ENCODE measurements around the gene NCAPD2. TPM values are rescaled to one million over a fixed set of nuclear protein-coding genes. Genes with fewer than 3 reads are reported as not detected.
"Not testable (repeated sequence)": the region's sequence is repeated elsewhere in the genome, so short reads cannot be mapped to it uniquely, and the experiment has no call there.

Gene NCAPD2
- total RNA-seq, 1 donor from 2014 or later: 74.8 TPM

DNA sequence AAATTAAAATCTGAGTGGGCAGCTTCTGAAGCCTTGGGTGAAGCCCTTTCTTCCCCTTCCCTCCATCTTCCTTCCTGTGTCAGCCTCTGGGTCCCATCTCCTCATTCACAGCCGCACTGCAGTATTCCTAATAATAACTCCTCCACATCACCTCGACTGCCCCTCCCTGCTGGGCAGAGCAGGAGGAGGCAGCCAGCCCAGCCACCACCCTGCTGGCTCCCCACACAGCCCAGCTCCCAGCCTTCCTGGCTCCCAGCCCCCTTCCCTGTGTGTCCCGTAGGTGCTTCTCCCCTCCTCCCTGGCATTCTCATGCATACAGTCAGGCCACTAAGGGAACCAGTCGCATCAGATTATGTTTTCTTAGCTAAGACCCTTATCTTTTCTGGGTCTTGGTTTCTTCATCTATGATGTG, 58.2 kb downstream of the NCAPD2 start:
- TF ChIP-seq, protein P1, sequence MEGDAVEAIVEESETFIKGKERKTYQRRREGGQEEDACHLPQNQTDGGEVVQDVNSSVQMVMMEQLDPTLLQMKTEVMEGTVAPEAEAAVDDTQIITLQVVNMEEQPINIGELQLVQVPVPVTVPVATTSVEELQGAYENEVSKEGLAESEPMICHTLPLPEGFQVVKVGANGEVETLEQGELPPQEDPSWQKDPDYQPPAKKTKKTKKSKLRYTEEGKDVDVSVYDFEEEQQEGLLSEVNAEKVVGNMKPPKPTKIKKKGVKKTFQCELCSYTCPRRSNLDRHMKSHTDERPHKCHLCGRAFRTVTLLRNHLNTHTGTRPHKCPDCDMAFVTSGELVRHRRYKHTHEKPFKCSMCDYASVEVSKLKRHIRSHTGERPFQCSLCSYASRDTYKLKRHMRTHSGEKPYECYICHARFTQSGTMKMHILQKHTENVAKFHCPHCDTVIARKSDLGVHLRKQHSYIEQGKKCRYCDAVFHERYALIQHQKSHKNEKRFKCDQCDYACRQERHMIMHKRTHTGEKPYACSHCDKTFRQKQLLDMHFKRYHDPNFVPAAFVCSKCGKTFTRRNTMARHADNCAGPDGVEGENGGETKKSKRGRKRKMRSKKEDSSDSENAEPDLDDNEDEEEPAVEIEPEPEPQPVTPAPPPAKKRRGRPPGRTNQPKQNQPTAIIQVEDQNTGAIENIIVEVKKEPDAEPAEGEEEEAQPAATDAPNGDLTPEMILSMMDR (conservative IDR thresholded peaks at IDR 0.05; ENCODE audit: low read depth, low read length): no peak
- no peak overlapping the region for H3K4me3 ChIP-seq (ENCODE audit: low read depth, low read length)
- DNase-seq (ENCODE audit: low read depth): no peak

DNA sequence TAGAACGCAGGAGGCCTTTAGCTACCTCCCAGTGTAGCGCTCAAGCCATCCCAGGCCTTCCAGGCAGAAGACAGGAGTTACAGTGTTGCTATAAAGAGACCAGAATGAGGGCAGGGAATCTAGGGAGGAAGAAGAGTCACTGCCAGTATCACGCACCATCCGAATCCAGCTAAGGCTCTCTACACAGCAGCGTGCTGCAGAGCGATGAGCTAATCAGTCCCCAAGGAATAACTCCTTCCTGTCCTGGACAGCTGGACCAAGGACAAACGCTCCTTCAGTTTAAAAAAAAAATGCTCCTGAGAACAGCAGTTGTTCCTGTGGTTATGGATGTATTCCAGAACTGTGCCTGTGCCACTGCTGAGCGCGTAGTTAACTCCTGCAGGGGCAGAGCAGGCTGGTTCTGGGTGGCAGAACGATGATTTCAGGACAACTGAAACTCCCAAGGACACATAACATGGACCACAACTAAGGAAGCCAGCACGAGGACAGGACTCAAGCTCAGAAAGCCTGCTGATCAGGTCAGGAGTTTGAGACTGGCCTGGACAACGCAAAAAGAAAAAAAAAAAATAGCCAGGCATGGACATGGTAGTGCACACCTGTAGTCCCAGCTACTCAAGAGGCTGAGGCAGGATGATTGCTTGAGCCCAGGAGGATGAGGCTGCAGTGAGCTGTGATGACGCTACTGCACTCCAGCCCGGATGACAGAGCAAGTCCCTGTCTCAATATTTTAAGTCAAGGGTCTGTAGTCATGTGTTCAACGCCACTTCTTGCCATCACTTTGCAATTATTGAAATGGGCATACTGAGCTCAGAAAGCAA, 59.4 kb downstream of the NCAPD2 start:
- no peak for DNase-seq (ENCODE audit: low read depth)
- TF ChIP-seq, protein P1 (conservative IDR thresholded peaks at IDR 0.05; ENCODE audit: low read depth, low read length): no peak
- H3K4me3 ChIP-seq (ENCODE audit: low read depth, low read length): no peak overlapping the region

DNA sequence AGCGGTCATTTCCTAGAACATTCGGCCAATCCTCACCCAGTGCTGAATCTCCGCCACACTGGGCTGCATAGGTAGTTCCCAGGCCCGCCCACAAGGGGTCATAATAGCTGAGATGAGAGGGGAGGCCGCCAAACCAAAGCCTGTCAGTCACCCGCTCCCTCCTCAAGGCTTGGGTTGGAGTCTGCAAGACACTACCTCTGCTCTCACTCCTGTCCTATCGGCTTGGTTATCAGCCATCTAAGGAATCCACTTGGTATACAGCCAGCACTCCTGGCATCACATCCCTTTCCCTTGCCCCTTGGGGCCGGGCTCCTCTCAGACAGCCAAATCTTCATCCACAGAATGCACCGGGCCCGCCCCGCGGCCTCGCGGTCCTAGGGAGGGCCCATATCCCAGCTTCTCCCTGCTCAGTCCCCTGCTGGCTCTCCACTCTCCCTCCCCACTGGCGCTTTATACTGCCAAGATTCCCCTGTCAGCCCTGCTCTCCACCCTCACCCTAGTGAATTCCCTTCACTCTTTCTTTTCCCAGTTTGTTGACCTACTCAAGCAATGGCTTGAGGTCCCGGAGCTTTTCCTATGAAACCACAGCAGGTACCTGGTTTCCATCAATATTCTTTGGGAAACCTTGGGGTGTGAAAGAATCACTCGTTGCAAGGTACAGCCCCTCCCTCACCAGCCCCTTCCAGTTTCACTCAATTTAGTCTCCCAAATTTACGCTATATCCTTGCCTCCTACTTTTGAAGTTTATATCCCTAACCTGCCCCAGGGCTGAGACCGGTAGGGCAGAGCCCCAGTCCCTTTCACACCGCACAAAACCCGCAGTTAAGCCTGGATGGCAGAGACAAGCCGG, 60.5 kb downstream of the NCAPD2 start:
- TF ChIP-seq, protein P1 (conservative IDR thresholded peaks at IDR 0.05; ENCODE audit: low read depth, low read length): peak; percentile 59
- no peak for DNase-seq (ENCODE audit: low read depth)
- H3K4me3 ChIP-seq (ENCODE audit: low read depth, low read length): peak overlapping the region; percentile 96

DNA sequence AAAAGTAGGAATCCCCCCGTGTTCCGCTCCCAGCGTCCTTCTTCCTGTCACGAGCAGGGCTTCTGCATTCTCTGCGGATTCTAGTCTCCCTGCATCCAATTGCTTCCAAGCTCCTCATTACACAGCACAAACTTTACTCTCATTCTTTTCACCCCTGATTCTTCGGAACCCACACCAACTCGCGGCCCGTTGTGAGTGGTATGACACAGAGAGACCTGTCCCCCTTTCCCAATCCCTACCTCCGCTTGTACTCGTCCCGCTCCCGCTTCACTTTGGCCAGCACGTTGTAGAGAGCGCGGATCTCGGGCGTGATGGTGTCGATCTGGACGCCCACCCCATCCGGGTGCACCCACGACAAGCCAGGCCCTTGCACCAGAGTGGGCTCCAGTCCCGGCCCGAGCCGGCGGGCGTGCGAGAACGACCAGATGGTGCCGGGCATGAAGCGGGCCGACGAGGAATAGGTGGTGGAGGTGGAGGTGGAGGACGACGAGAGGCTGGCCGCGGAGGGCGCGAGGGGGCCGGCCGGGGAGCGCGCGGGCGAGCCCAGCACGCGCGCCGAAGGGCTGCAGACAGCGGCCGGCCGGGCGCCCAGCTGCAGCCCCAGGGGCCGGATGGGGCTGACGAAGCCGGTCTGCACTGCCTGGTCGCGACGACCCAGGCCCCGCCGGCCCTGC, 61.3 kb downstream of the NCAPD2 start:
- TF ChIP-seq, protein P1 (conservative IDR thresholded peaks at IDR 0.05; ENCODE audit: low read depth, low read length): no peak
- H3K4me3 ChIP-seq (ENCODE audit: low read depth, low read length): peak overlapping the region; percentile 96
- DNase-seq (ENCODE audit: low read depth): no peak

DNA sequence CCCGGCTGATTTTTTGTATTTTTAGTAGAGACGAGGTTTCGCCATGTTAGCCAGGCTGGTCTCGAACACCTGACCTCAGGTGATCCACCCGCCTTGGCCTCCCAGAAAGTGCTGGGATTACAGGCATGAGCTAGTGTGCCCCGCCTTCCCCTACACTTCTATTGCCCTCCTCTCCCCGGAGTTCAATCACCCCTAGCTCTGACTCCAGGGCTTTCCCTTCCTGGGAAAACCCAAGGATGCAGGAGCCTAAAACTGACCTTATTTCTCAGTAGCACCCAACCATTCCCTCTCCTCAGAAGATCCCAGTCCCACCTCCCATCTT, 62.6 kb downstream of the NCAPD2 start:
- not testable (repeated sequence) for DNase-seq (ENCODE audit: low read depth); H3K4me3 ChIP-seq (ENCODE audit: low read depth, low read length)

- TF ChIP-seq, protein P1 (conservative IDR thresholded peaks at IDR 0.05; ENCODE audit: low read depth, low read length): no peak
Observed at GRCh38 chr12:6556857-6557256, 63.0 kb downstream of the NCAPD2 start.

More at GRCh38 chr12:6556857-6557256, 63.0 kb downstream of the NCAPD2 start:
- H3K4me3 ChIP-seq (ENCODE audit: low read depth, low read length): no peak overlapping the region
- no peak for DNase-seq (ENCODE audit: low read depth)

Data from epithelial cell of proximal tubule (primary cell).